ENCODE measurements around the gene OR10AD1. TPM values are rescaled to one million over a fixed set of nuclear protein-coding genes. Genes with fewer than 3 reads are reported as not detected.

Gene OR10AD1
- total RNA-seq, 1 donor from 2014 or later: not detected

Other genes with a start within 250 kb of the OR10AD1 start
- gene TMEM106C, start 239.7 kb downstream of the OR10AD1 start, total RNA-seq: 159 and 164 TPM in 2 replicates
- 0.69 and 3.2 TPM in 2 replicates for gene COL2A1, start 198.8 kb downstream of the OR10AD1 start, total RNA-seq
- gene SENP1, start 97.2 kb downstream of the OR10AD1 start, total RNA-seq: 10.3 and 15.5 TPM in 2 replicates
- gene PFKM, start 83.9 kb downstream of the OR10AD1 start, total RNA-seq: 23.9 and 42.5 TPM in 2 replicates
- 8.6 and 13.6 TPM in 2 replicates for gene ASB8, start 45.8 kb downstream of the OR10AD1 start, total RNA-seq
- gene CCDC184, start 19.6 kb downstream of the OR10AD1 start, total RNA-seq: 0.12 and 0.29 TPM in 2 replicates
- 3.5 and 5.8 TPM in 2 replicates for gene ZNF641, start 147.6 kb upstream of the OR10AD1 start, total RNA-seq

Measured in epithelial cell of proximal tubule (primary cell).